ENCODE data around the gene APLP2.
"Not testable (repeated sequence)": the region's sequence is repeated elsewhere in the genome, so short reads cannot be mapped to it uniquely, and the experiment has no call there.

Gene APLP2

DNA sequence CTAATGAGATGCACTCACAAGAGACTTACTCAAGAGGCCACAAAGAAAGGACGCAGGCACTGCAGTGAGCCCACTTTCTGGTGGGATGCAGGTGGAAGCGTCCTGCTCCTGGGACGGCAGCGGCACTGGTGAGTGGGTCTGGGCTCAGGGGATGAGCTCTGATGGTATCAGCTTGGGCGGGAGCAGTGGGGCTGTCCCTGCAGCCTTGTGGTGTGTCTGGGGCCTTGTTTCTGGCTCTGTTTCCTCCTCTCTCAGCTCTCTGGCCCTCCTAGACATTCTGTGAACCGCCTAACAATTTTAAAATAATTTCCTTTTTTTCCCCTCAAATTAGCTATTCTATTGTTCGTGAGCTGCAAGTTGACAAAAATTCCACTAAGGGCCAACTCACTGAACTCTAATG lies 81.1 kb downstream of the APLP2 start:
- no peak for DNase-seq

GRCh38 chr11:130151196-130151595 lies 81.5 kb downstream of the APLP2 start:
- DNase-seq = no peak

DNA sequence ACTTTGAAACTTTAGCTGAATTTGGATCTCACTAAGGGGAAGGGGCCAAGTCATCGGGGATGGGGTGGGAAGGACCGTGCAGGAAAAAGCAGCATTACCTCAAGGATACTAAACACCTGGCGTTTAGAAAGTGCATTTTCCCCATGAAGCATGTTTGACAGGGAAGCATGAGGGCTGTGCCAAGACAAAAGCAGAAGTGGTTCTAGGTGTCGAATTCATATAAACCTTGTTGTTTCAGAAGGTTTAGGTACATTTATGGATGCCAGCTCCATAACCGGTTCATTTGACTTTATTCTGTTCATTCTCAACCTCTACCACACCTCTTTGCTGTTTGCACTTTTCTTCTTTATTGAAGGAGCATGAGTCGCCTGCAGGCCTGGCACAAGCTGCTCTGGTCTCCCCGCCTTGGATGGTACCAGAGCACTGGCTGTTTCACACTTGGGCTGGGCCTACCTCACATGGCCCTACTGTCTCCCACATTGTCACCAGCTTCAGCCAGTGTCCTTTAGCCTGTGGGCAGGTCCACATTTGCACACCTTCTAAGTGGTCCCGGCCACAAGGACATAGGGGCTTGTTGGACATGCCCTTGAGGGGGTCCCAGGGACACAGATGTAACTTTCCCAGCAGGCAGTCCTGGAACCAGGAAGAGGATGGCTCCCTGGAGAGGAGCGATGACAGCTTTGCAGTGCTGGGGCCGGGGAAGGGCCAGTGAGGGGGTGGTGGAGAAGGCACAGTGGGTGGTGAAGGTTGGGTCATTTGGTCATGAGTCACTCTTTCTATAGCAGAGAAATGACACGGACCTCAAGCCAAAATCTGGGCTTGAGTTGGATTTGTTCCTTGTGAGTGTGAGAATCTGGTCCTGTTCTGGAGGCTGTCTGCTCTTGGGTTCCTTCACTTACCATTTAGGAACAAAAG lies 86.7 kb downstream of the APLP2 start:
- no peak for DNase-seq

- no peak for DNase-seq
These were observed 87.4 kb downstream of the APLP2 start for GRCh38 chr11:130157101-130157500.

DNA sequence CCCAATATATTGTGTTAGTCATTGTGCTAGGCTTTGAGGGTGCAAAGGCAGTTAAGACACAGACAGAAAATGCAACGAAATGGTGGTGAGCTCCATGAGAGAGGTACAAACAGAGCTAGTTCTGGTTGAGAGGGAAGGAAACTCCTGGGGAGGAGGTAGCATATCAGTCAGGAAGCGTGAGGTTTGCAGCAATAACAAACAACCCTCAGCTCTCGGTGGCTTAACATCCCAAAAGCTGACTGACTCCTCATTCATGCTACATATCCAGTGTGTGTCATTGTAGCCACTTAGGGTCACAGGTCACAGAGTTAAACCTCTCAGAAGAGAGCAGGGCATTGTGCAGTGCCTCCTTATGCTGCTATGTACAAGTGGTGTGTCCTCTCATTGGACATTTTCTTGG lies 88.1 kb downstream of the APLP2 start:
- no peak for DNase-seq

- no peak for DNase-seq
These were observed 89.4 kb downstream of the APLP2 start for GRCh38 chr11:130159139-130159538.

DNA sequence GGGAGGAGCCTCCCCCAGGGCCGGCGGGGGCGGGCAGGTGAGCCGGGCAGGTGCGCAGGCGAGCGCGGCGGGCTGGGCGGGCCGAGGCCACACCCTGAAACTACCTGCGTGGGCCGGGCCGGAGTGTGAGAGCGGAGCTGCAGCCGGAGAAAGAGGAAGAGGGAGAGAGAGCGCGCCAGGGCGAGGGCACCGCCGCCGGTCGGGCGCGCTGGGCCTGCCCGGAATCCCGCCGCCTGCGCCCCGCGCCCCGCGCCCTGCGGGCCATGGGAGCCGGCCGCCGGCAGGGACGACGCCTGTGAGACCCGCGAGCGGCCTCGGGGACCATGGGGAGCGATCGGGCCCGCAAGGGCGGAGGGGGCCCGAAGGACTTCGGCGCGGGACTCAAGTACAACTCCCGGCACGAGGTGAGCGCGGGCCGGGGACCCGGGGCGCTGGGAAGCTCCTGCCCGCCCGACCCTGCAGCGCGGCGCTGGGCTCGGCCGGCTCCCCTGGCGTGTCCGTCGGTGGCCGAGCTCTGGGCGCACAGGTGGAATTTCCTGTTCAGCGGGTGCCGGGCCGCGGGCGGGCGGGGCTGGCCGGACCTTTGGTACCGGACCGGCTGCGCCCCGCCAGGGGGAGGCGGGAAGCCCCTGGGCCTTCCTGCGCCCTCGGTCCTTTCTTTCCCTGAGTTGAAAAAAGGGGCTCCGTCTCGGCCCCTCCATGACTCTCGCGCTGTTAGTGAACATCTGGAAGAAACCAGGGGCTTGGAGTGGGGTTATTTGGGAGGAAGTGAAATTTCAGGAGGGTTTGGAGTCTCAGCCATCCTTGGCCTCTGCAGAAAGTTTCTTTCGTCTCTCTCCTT lies 90.2 kb downstream of the APLP2 start, which contains the start of gene ST14:
TSS of gene ST14 (plus strand) at position 126 of the 841 bp plus-strand sequence. CDS start at position 324, 198 bp downstream.
- DNase-seq = no peak

DNA sequence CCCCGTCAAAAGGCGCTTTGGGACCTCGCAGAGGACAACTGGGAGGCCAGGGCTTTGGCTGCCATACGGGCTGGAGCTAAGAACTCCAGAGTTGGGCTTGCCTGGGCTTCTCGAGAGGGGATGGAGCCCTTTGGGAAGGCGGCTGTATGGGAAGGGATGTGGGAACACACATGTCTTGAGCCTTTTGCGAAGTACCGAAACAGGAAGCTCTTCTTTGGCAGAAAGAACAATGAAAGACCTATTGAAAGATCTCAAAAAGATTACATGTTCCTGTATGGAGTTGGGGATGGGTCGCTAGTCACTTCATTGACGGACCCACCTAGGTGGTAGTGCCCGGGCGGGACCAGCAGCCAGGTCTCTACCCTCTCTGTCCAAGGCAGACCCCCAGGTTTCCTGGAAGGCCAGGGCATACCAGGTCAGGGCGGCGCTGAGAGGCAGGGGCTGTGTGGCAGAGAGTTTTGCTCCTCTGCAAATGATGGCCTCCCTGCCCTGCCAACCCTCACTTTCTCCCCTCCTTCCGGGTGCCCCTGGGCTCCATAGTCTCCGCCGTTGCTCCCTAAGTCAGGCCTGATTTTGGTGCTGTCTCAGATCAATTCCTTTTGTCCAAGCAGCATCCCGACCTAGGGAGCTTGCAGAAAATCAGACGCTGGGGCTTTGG lies 90.9 kb downstream of the APLP2 start:
- no peak for DNase-seq

DNA sequence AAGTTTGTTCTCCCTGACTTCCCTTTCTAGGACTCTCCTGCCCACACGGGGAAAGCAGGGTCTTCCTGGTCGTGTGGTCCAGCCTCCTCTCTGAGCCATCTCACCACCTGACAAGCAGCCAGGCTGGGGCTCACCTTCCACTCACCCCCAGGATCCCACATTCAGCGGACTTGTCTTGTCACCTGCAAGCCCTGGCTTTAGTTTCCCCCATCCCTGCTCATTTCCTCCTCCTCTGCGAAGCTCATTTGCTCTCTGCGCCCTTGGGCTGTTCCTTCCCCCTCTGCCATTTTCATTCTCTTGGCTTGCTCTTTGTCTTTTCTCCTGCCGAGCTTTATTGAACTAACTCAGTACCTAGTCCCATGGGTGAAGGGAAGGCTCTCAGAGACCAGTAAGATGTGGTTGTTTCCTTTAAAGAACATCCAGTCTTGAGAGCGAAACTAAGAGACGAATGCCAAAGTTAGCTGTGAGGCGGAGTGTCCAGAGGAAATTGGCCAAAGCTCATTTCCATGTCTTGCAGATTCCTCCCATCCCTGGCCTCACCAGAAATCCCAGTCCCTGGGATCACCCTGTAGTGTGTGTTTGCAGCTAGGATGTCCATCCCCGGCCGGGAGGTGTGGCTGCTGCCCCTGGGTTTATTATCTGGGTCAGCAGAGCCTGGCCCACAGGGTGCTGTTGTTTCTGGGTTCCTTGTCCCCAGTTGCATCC lies 91.9 kb downstream of the APLP2 start:
- no peak for DNase-seq

- DNase-seq = no peak
These were observed 93.0 kb downstream of the APLP2 start for GRCh38 chr11:130162733-130163132.

- DNase-seq = no peak
These were observed 93.9 kb downstream of the APLP2 start for GRCh38 chr11:130163346-130164220.

- DNase-seq = no peak
These were observed 94.5 kb downstream of the APLP2 start for GRCh38 chr11:130164221-130164570.

GRCh38 chr11:130165601-130166456 lies 96.1 kb downstream of the APLP2 start:
- DNase-seq = no peak

GRCh38 chr11:130166457-130166784 lies 96.7 kb downstream of the APLP2 start:
- DNase-seq = no peak

GRCh38 chr11:130167146-130167545 lies 97.5 kb downstream of the APLP2 start:
- no peak for DNase-seq

- DNase-seq = no peak
These were observed 98.4 kb downstream of the APLP2 start for GRCh38 chr11:130168105-130168504.

DNA sequence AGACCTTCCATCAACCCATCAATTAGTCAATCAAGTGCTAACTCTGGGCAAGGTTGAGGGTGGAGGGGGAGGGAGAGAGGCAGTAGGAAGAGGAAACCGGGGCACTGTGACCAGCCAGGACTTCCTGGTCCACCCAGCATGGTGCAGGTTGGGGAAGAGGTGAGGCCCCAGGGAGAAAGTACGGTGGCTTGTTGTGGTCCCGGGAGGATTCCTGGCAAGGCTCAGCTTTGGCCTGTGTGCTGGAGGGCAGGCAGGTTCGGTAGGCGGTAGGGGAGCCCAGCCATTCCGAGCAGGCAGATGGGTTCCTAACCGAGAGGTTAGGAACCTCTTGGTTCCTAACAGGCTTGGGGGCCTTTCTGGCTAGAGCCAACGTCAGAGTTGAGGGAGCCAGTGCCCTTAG lies 100.7 kb downstream of the APLP2 start:
- DNase-seq = no peak

DNA sequence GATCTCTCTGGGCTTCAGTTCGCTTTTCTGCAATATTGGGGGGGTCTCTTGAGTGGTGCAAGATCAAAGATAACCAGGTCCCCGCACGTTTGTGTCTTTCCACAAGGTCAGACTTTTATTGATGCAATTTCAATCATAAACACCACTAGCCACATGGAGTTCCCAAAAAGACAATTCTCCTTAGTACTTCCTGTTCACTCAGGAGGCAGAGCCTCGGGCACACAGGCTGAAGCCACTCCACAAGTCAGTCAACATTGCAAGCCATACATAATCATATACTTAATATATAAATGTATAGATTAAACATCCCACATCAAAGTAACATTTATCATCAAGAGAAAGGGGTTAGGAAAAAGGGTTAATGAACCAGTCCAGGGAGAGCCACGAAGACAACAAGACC lies 101.8 kb downstream of the APLP2 start:
- DNase-seq = no peak

DNA sequence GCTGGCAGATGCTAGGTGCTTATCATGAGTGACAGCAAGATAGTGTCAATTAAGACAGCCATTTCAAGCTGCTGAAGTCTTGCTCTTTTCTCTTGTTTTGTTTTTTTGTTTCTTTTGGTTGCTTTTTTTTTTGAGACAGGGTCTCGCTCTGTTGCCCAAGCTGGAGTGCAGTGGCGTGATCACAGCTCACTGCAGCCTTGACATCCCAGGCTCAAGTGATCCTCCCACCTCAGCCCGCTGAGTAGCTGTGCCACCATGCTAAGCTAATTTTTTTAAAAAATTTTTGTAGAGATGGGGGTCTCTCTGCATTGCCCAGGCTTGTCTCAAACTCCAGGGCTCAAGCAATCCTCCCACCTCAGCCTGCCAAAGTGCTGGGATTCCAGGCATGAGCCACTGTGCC lies 102.3 kb downstream of the APLP2 start:
- DNase-seq = not testable (repeated sequence)

GRCh38 chr11:130174642-130175041 lies 104.9 kb downstream of the APLP2 start:
- DNase-seq = no peak

- no peak for DNase-seq
These were observed 106.2 kb downstream of the APLP2 start for GRCh38 chr11:130175898-130176297.
